SK-N-SH (cell line): ENCODE data around the gene OR8D1. TPM values are rescaled to one million over a fixed set of nuclear protein-coding genes. Genes with fewer than 3 reads are reported as not detected.

Experiments used
- CTCF ChIA-PET: fragments of 300-600, 350-600 bp; formaldehyde crosslinking; extraction: SDS; loops from one replicate; lab custom pipeline; 2021; lab: Yijun Ruan, JAX
- POLR2A ChIA-PET: fragments of 350-600 bp; sonication (Branson Sonifier 250); formaldehyde crosslinking; extraction: SDS; loops from one replicate; lab custom pipeline; 2020; ENCODE audit warnings: antibody characterized with exemption, inconsistent platforms; lab: Yijun Ruan, JAX
- DNase-seq: peaks from one replicate; pipeline ENCODE4 v3.0.0; 2012
- H2AFZ ChIP-seq: fragments of 200-600 bp; sonication (generic); 2 replicates; pipeline ENCODE4 v1.8.1; 2016; ENCODE audit warnings: antibody characterized with exemption, mild to moderate bottlenecking, low read depth
- H3F3A ChIP-seq: fragments of 200-600 bp; sonication (generic); replicated peaks from 2 replicates; pipeline ENCODE3; 2016; ENCODE audit warnings: antibody characterized with exemption, mild to moderate bottlenecking; ENCODE audit not compliant: insufficient read depth
- H3K27ac ChIP-seq, 2 experiments: fragments of 200-500 bp in 1 of 2; fragments of 200-600 bp in 1 of 2; sonication (Bioruptor generic) in 1 of 2; sonication (generic), shearing (Covaris generic) in 1 of 2; 2 replicates each; pipeline versions ENCODE4 v1.5.1 to v1.6.1; 2014 to 2016; ENCODE audit warnings: low read depth in 2 of 2, inconsistent platforms in 1 of 2, low read length in 1 of 2, mild to moderate bottlenecking in 1 of 2, mixed read lengths in 1 of 2
- H3K27me3 ChIP-seq: fragments of 200-600 bp; sonication (generic), shearing (Covaris generic); 2 replicates; pipeline ENCODE4 v1.6.1; 2016; ENCODE audit warnings: mixed run types; ENCODE audit not compliant: insufficient read depth
- H3K36me3 ChIP-seq, 2 experiments: fragments of 200-500 bp in 1 of 2; fragments of 200-600 bp in 1 of 2; sonication (Bioruptor generic) in 1 of 2; sonication (generic) in 1 of 2; replicated peaks in 1 of 2; 2 replicates each; pipeline versions ENCODE3 to v1.5.1; 2014 to 2016; ENCODE audit warnings: low read length in 1 of 2, mild to moderate bottlenecking in 1 of 2; ENCODE audit not compliant: insufficient read depth in 2 of 2, control insufficient read depth in 1 of 2
- H3K4me1 ChIP-seq, 2 experiments: fragments of 200-500 bp in 1 of 2; fragments of 200-600 bp in 1 of 2; sonication (Bioruptor generic) in 1 of 2; sonication (generic), shearing (Covaris generic) in 1 of 2; 2 replicates each; pipeline versions ENCODE4 v1.5.1 to v1.6.1; 2014 to 2016; ENCODE audit warnings: low read depth in 1 of 2, low read length in 1 of 2, mixed run types in 1 of 2; ENCODE audit not compliant: insufficient read depth in 2 of 2, control insufficient read depth in 1 of 2
- H3K4me2 ChIP-seq: fragments of 200-600 bp; sonication (generic), shearing (Covaris generic); 2 replicates; pipeline ENCODE4 v1.6.1; 2017; ENCODE audit warnings: mixed run types
- H3K4me3 ChIP-seq, 2 experiments: fragments of 200-500 bp in 1 of 2; fragments of 200-600 bp in 1 of 2; sonication (Bioruptor generic) in 1 of 2; sonication (generic), shearing (Covaris generic) in 1 of 2; 2 replicates each; pipeline versions ENCODE4 v1.5.1 to v1.8.1; 2014 to 2016; ENCODE audit warnings: low read depth in 2 of 2, inconsistent platforms in 1 of 2, low read length in 1 of 2, mild to moderate bottlenecking in 1 of 2, mixed read lengths in 1 of 2, moderate library complexity in 1 of 2
- H3K79me2 ChIP-seq: fragments of 200-600 bp; sonication (generic); 2 replicates; pipeline ENCODE4 v1.8.1; 2017; ENCODE audit warnings: mild to moderate bottlenecking; ENCODE audit not compliant: insufficient read depth
- H3K9ac ChIP-seq: fragments of 200-600 bp; sonication (generic); 2 replicates; pipeline ENCODE4 v1.6.1; 2017; ENCODE audit warnings: mixed run types
- H3K9me2 ChIP-seq: fragments of 200-600 bp; sonication (generic); 2 replicates; pipeline ENCODE4 v1.6.1; 2017; ENCODE audit warnings: mixed run types
- H3K9me3 ChIP-seq: fragments of 200-600 bp; sonication (generic); 2 replicates; pipeline ENCODE4 v1.6.1; 2017; ENCODE audit warnings: mixed run types, mild to moderate bottlenecking, moderate library complexity
- H4K20me1 ChIP-seq: fragments of 200-600 bp; sonication (generic); 2 replicates; pipeline ENCODE4 v1.6.1; 2017; ENCODE audit warnings: mild to moderate bottlenecking, mixed run types; ENCODE audit not compliant: insufficient read depth
- ELF1 ChIP-seq: IDR thresholded peaks from 2 replicates; pipeline ENCODE4 v1.4.0; 2012
- FOSL2 ChIP-seq: IDR thresholded peaks from 2 replicates; pipeline ENCODE4 v1.4.0; 2012; ENCODE audit warnings: low read depth, mild to moderate bottlenecking, moderate library complexity, borderline replicate concordance
- GATA2 ChIP-seq: sonication (generic); formaldehyde crosslinking; IDR thresholded peaks from 2 replicates; pipeline ENCODE4 v1.5.0; 2020; ENCODE audit warnings: mild to moderate bottlenecking, missing genetic modification reagents
- IRF3 ChIP-seq: fragments of 150-350 bp; IDR thresholded peaks from 2 replicates; pipeline ENCODE4 v1.6.1; 2016; ENCODE audit warnings: mild to moderate bottlenecking, low read depth, low read length
- JUND ChIP-seq: IDR thresholded peaks from 2 replicates; pipeline ENCODE4 v1.4.0; 2012
- MEF2A ChIP-seq: IDR thresholded peaks from 2 replicates; pipeline ENCODE4 v1.4.0; 2012; ENCODE audit warnings: low read depth, borderline replicate concordance
- NFIC ChIP-seq: IDR thresholded peaks from 2 replicates; pipeline ENCODE4 v1.4.0; 2012; ENCODE audit warnings: borderline replicate concordance
- NRF1 ChIP-seq: IDR thresholded peaks from 2 replicates; pipeline ENCODE4 v1.6.1; 2012; ENCODE audit warnings: low read depth, mild to moderate bottlenecking, low read length
- PBX3 ChIP-seq: IDR thresholded peaks from 2 replicates; pipeline ENCODE4; 2012
- POLR2AphosphoS5 ChIP-seq: IDR thresholded peaks from 2 replicates; pipeline ENCODE4 v1.6.1; 2012; ENCODE audit warnings: low read depth, low read length
- RCOR1 ChIP-seq: fragments of 150-350 bp; IDR thresholded peaks from 2 replicates; pipeline ENCODE4 v1.6.1; 2017; ENCODE audit warnings: antibody characterized with exemption, low read length
- REST ChIP-seq: IDR thresholded peaks from 2 replicates; pipeline ENCODE4 v1.6.1; 2012; ENCODE audit warnings: mild to moderate bottlenecking, low read depth, low read length, moderate library complexity
- SMC3 ChIP-seq: IDR thresholded peaks from 2 replicates; pipeline ENCODE4 v1.6.1; 2012; ENCODE audit warnings: low read depth, low read length, improper control_type of control experiment
- WGBS: methylation state at CpG from one replicate; pipeline ENCODE4 v1.1.6; 2017; ENCODE audit warnings: low lambda C conversion rate; 5-methylcytosine and 5-hydroxymethylcytosine counted together
- polyA plus RNA-seq, 3 experiments: library from polyadenylated mRNA; depleted of rRNA; stranded (reverse); fragments of >200 nt; gene quantifications; 2 replicates each; pipeline ENCODE4 v1.2.3, GENCODE V29; 2012

Gene OR8D1
- polyA plus RNA-seq, 1 of the 3 experiments (the other 2 are of a cell fraction), result not detected

GRCh38 chr11:124277207-124277606, 36.5 kb downstream of the OR8D1 start:
- Histone ChIP-seq H2AFZ (no peak overlapping the region), H3F3A (no peaks in the 10 kb centered on the region), H3K79me2 (no peaks in the 10 kb centered on the region), H3K27me3 (no peaks in the 10 kb centered on the region), H3K27ac (no peak overlapping the region), H3K4me1 (no peaks in the 10 kb centered on the region), H3K9me3 (no peaks in the 10 kb centered on the region), H3K4me3 (no peak overlapping the region), H3K4me2 (no peak overlapping the region), H4K20me1 (no peaks in the 10 kb centered on the region), H3K9ac (no peak overlapping the region), H3K36me3 (no peaks in the 10 kb centered on the region), H3K9me2 (no peaks in the 10 kb centered on the region)
- WGBS, result 4% methylated on average over 3 of the region's 3 CpGs
- TF ChIP-seq NRF1, result no peak
- TF ChIP-seq REST, result no peak
- no peak for TF ChIP-seq POLR2AphosphoS5
- no peak for TF ChIP-seq MEF2A
- DNase-seq, result no peak
- CTCF ChIA-PET, result no interaction called here
- POLR2A ChIA-PET, result no interaction called here

GRCh38 chr11:124276081-124276480, 37.7 kb downstream of the OR8D1 start:
- H3K9me3 ChIP-seq, result no peaks in the 10 kb centered on the region
- no peak overlapping the region for H3K4me3 ChIP-seq
- H2AFZ ChIP-seq, result no peak overlapping the region
- no peak for DNase-seq
- TF ChIP-seq SMC3, result no peak
- TF ChIP-seq RCOR1, result no peak
- no peak for TF ChIP-seq JUND
- TF ChIP-seq IRF3, result no peak
- TF ChIP-seq GATA2, result no peak
- TF ChIP-seq FOSL2, result no peak
- no peak for TF ChIP-seq PBX3
- TF ChIP-seq NFIC, result no peak
- no peak for TF ChIP-seq ELF1
- TF ChIP-seq, all 33 proteins: peak for 0
- H3K4me1 ChIP-seq, result no peaks in the 10 kb centered on the region
- H3K9me2 ChIP-seq, result no peaks in the 10 kb centered on the region
- no peak overlapping the region for H3K27ac ChIP-seq
- ChIA-PET POLR2A (no interaction called here), CTCF (no interaction called here)
- H3K9ac ChIP-seq, result no peak overlapping the region
- no peaks in the 10 kb centered on the region for H3F3A ChIP-seq
- 6% methylated on average over 1 of the region's 1 CpG for WGBS
- no peaks in the 10 kb centered on the region for H3K36me3 ChIP-seq
- no peak overlapping the region for H3K4me2 ChIP-seq
- H3K79me2 ChIP-seq, result no peaks in the 10 kb centered on the region
- H3K27me3 ChIP-seq, result no peaks in the 10 kb centered on the region
- H4K20me1 ChIP-seq, result no peaks in the 10 kb centered on the region
